H9 (cell line): ENCODE data around the gene ADISSP. TPM values are rescaled to one million over a fixed set of nuclear protein-coding genes. Genes with fewer than 3 reads are reported as not detected.

Experiments used
- DNase-seq: peaks from one replicate; pipeline ENCODE4 v3.0.0-alpha.2; 2017
- H2AFZ ChIP-seq: one replicate; pipeline ENCODE4 v1.6.1; 2013; ENCODE audit warnings: mild to moderate bottlenecking, low read length, control low read depth, moderate library complexity
- H2AK5ac ChIP-seq: 2 replicates; pipeline ENCODE4 v1.6.1; 2013; ENCODE audit warnings: low read length, control low read depth, mixed read lengths; ENCODE audit not compliant: insufficient read length
- H2BK120ac ChIP-seq: one replicate; pipeline ENCODE4 v1.6.1; 2013; ENCODE audit warnings: low read depth, mild to moderate bottlenecking, low read length, control low read depth, inconsistent platforms; ENCODE audit not compliant: poor library complexity, severe bottlenecking
- H2BK12ac ChIP-seq: 2 replicates; pipeline ENCODE4 v1.6.1; 2013; ENCODE audit warnings: low read length, control low read depth, mixed read lengths, low read depth; ENCODE audit not compliant: insufficient read length
- H2BK15ac ChIP-seq: 2 replicates; pipeline ENCODE4 v1.6.1; 2013; ENCODE audit warnings: low read depth, low read length, control low read depth
- H2BK20ac ChIP-seq: one replicate; pipeline ENCODE4 v1.6.1; 2013; ENCODE audit warnings: low read depth, mild to moderate bottlenecking, low read length, control low read depth, inconsistent platforms; ENCODE audit not compliant: poor library complexity, severe bottlenecking
- H2BK5ac ChIP-seq: 2 replicates; pipeline ENCODE4 v1.6.1; 2013; ENCODE audit warnings: low read length, control low read depth, mixed read lengths; ENCODE audit not compliant: insufficient read length
- H3K14ac ChIP-seq: 2 replicates; pipeline ENCODE4 v1.6.1; 2013; ENCODE audit warnings: low read length, control low read depth; ENCODE audit not compliant: insufficient read depth
- H3K18ac ChIP-seq: 2 replicates; pipeline ENCODE4 v1.6.1; 2013; ENCODE audit warnings: low read depth, mild to moderate bottlenecking, mixed read lengths, low read length, control low read depth; ENCODE audit not compliant: insufficient read length
- H3K23ac ChIP-seq: 2 replicates; pipeline ENCODE4 v1.6.1; 2013; ENCODE audit warnings: low read length, control low read depth, mixed read lengths, low read depth; ENCODE audit not compliant: insufficient read length
- H3K23me2 ChIP-seq: 2 replicates; pipeline ENCODE4 v1.6.1; 2013; ENCODE audit warnings: low read depth, mild to moderate bottlenecking, mixed read lengths, low read length, control low read depth; ENCODE audit not compliant: insufficient read length, poor library complexity, severe bottlenecking
- H3K27ac ChIP-seq: 2 replicates; pipeline ENCODE4 v1.5.1; 2013; ENCODE audit warnings: low read length, control low read depth, mixed read lengths, low read depth; ENCODE audit not compliant: insufficient read length
- H3K27me3 ChIP-seq: 2 replicates; pipeline ENCODE4 v1.6.1; 2013; ENCODE audit warnings: low read length, control low read depth, inconsistent platforms; ENCODE audit not compliant: insufficient read depth
- H3K4ac ChIP-seq: 2 replicates; pipeline ENCODE4 v1.6.1; 2013; ENCODE audit warnings: low read depth, mild to moderate bottlenecking, control low read depth, inconsistent platforms, low read length, moderate library complexity
- H3K4me1 ChIP-seq: 2 replicates; pipeline ENCODE4 v1.6.1; 2013; ENCODE audit warnings: low read length, control low read depth, inconsistent platforms; ENCODE audit not compliant: insufficient read depth
- H3K4me2 ChIP-seq: 2 replicates; pipeline ENCODE4 v1.6.1; 2013; ENCODE audit warnings: low read length, control low read depth, mixed read lengths; ENCODE audit not compliant: insufficient read length, insufficient read depth
- H3K56ac ChIP-seq: 2 replicates; pipeline ENCODE4 v1.6.1; 2013; ENCODE audit warnings: low read depth, mild to moderate bottlenecking, mixed read lengths, low read length, control low read depth; ENCODE audit not compliant: insufficient read length
- H3K79me1 ChIP-seq: 2 replicates; pipeline ENCODE4 v1.6.1; 2013; ENCODE audit warnings: low read depth, mild to moderate bottlenecking, moderate library complexity, low read length, control low read depth, inconsistent platforms; ENCODE audit not compliant: insufficient read depth, poor library complexity, severe bottlenecking
- H3K79me2 ChIP-seq: 2 replicates; pipeline ENCODE4 v1.6.1; 2013; ENCODE audit warnings: low read length, control low read depth, inconsistent platforms; ENCODE audit not compliant: insufficient read depth
- H3K9ac ChIP-seq: 2 replicates; pipeline ENCODE4 v1.6.1; 2013; ENCODE audit warnings: low read length, control low read depth, mixed read lengths; ENCODE audit not compliant: insufficient read length; ENCODE audit errors: extremely low read depth
- H3K9me3 ChIP-seq: one replicate; pipeline ENCODE4 v1.6.1; 2013; ENCODE audit warnings: low read depth, low read length, inconsistent platforms; ENCODE audit not compliant: control insufficient read depth
- H3T11ph ChIP-seq: one replicate; pipeline ENCODE4 v1.6.1; 2013; ENCODE audit warnings: mild to moderate bottlenecking, low read length, control low read depth, inconsistent platforms
- H4K20me1 ChIP-seq: one replicate; pipeline ENCODE4 v1.6.1; 2013; ENCODE audit not compliant: control insufficient read depth, insufficient read length, insufficient read depth
- H4K5ac ChIP-seq: 2 replicates; pipeline ENCODE4 v1.6.1; 2013; ENCODE audit warnings: low read depth, mild to moderate bottlenecking, mixed read lengths, low read length, control low read depth; ENCODE audit not compliant: insufficient read length
- H4K8ac ChIP-seq: replicated peaks from 2 replicates; pipeline ENCODE4 v1.6.1; 2013; ENCODE audit warnings: low read length, control low read depth, mixed read lengths, low read depth; ENCODE audit not compliant: insufficient read length
- H4K91ac ChIP-seq: 2 replicates; pipeline ENCODE4 v1.6.1; 2013; ENCODE audit warnings: low read depth, mild to moderate bottlenecking, moderate library complexity, mixed read lengths, low read length, control low read depth; ENCODE audit not compliant: insufficient read length
- H3K27ac Mint-ChIP-seq, 3 experiments: 2 replicates in 2 of 3; 3 replicates in 1 of 3; pipeline ENCODE4 v1.8.0; 2020 to 2021; ENCODE audit warnings: mixed read lengths in 3 of 3, mild to moderate bottlenecking in 1 of 3, moderate library complexity in 1 of 3
- H3K27me3 Mint-ChIP-seq: 2 replicates; pipeline ENCODE4 v1.8.0; 2021; ENCODE audit warnings: low read depth, mild to moderate bottlenecking, moderate library complexity, mixed read lengths
- H3K36me3 Mint-ChIP-seq, 3 experiments: 2 replicates in 2 of 3; 3 replicates in 1 of 3; pipeline ENCODE4 v1.8.0; 2020 to 2021; ENCODE audit warnings: low read depth in 3 of 3, mixed read lengths in 3 of 3; ENCODE audit not compliant: insufficient read depth in 1 of 3
- H3K4me1 Mint-ChIP-seq, 2 experiments: 2 replicates each; pipeline ENCODE4 v1.8.0; 2020; ENCODE audit warnings: mixed read lengths in 2 of 2
- H3K4me3 Mint-ChIP-seq, 2 experiments: 2 replicates in 1 of 2; 3 replicates in 1 of 2; pipeline ENCODE4 v1.8.0; 2020 to 2021; ENCODE audit warnings: mild to moderate bottlenecking in 2 of 2, mixed read lengths in 2 of 2, moderate library complexity in 1 of 2
- H3K9me3 Mint-ChIP-seq, 2 experiments: 2 replicates in 1 of 2; 3 replicates in 1 of 2; pipeline ENCODE4 v1.8.0; 2020; ENCODE audit warnings: mild to moderate bottlenecking in 2 of 2, mixed read lengths in 2 of 2, moderate library complexity in 1 of 2
- CTCF ChIP-seq: fragments of 200-600 bp; sonication (generic); conservative IDR thresholded peaks from 3 replicates; pipeline ENCODE4 v1.8.0; 2021; ENCODE audit warnings: antibody characterized with exemption, mild to moderate bottlenecking
- WGBS: extraction: QIAGEN DNeasy Blood & Tissue Kit; methylation state at CpG from one replicate; pipeline ENCODE4 v1.1.7; 2013; ENCODE audit warnings: missing lambda C conversion rate, low lambda C conversion rate, mixed read lengths; ENCODE audit not compliant: insufficient read length; ENCODE audit errors: extremely low coverage; 5-methylcytosine and 5-hydroxymethylcytosine counted together
- total RNA-seq: library from RNA; stranded (reverse); gene quantifications from 2 replicates; pipeline ENCODE4 v1.2.1, GENCODE V29; 2021

ADISSP gene
- total RNA-seq, 1 experiment from 2014 or later = 80.9 TPM

DNA sequence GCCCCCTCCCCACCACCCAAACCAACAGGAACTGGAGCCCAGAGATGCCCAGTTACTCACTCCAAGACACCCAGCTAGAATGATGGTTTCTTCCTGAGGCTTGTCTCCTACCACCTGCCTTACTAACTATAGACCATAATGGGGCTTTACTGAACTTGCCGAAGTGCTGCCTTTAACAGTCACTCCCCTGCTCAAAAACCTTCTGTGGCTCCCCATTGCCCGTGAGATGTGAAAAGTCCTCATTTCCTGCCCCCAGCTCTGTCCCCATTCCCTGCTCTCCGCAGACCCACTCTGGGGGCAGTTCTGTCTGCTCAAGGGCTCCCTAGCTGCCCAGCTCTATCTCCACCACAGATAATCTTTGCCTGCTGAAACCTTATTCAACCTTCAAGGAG lies 60.0 kb downstream of the ADISSP start:
- Histone ChIP-seq H3K23me2 (no peaks in the 10 kb centered on the region), H2BK20ac (no peak overlapping the region), H4K5ac (no peak overlapping the region), H3K4me2 (no peak overlapping the region), H3K79me1 (no peaks in the 10 kb centered on the region), H2BK5ac (no peak overlapping the region), H3K18ac (no peak overlapping the region), H2BK15ac (no peak overlapping the region), H4K20me1 (no peaks in the 10 kb centered on the region), H3K27ac (no peak overlapping the region), H3K14ac (no peak overlapping the region), H3K9me3 (no peaks in the 10 kb centered on the region), H3K56ac (no peak overlapping the region), H3K9ac (no peak overlapping the region), H2BK12ac (no peak overlapping the region), H2BK120ac (no peak overlapping the region), H3K4ac (no peak overlapping the region), H3K23ac (no peak overlapping the region), H4K8ac (no peak overlapping the region), H4K91ac (no peak overlapping the region), H3K4me1 (no peaks in the 10 kb centered on the region), H2AFZ (no peak overlapping the region), H3K27me3 (no peaks in the 10 kb centered on the region), H2AK5ac (no peak overlapping the region), H3T11ph (no peak overlapping the region), H3K79me2 (no peaks in the 10 kb centered on the region)
- no peak for TF ChIP-seq CTCF
- no CpG with 5 or more reads among the region's 3 CpGs for WGBS
- Mint-ChIP-seq H3K4me3 (no peak overlapping the region), H3K9me3 (no peaks in the 10 kb centered on the region), H3K4me1 (no peaks in the 10 kb centered on the region), H3K27me3 (no peaks in the 10 kb centered on the region; the same call in none of the 2 replicates), H3K36me3 (no peaks in the 10 kb centered on the region; a peak in 1 of 7 replicates), H3K27ac (no peak overlapping the region)
- no peak for DNase-seq
